ENCODE data around the gene TMEM50A.

GRCh38 chr1:25347556-25347955, 9.4 kb downstream of the TMEM50A start:
- TF ChIP-seq GATA3 (IDR thresholded peaks at IDR 0.05; ENCODE audit: low read depth, low read length) (no peak), GATA2 (IDR thresholded peaks at IDR 0.05; ENCODE audit: low read depth, low read length) (no peak)
